GM19324 (cell line): Measurements from ENCODE around the gene CPM.
"Not testable (repeated sequence)": the region's sequence is repeated elsewhere in the genome, so short reads cannot be mapped to it uniquely, and the experiment has no call there.

Source experiments
- ATAC-seq: cut with Tn5 transposase; IDR thresholded peaks from one replicate; pipeline ENCODE4 v1.9.1; 2021; ENCODE audit warnings: mild to moderate bottlenecking, moderate library complexity; ENCODE audit not compliant: unreplicated experiment, low FRiP score

Gene CPM

GRCh38 chr12:68882251-68882964, 50.6 kb downstream of the CPM start:
- no peak for ATAC-seq

GRCh38 chr12:68880660-68881325, 52.2 kb downstream of the CPM start:
- no peak for ATAC-seq

GRCh38 chr12:68878846-68879245, 54.1 kb downstream of the CPM start:
- ATAC-seq = no peak

- no peak for ATAC-seq
These were observed 54.7 kb downstream of the CPM start for GRCh38 chr12:68878283-68878682.

GRCh38 chr12:68877583-68877982, 55.4 kb downstream of the CPM start:
- ATAC-seq = no peak

GRCh38 chr12:68876461-68876860, 56.5 kb downstream of the CPM start:
- no peak for ATAC-seq

- ATAC-seq = no peak
These were observed 59.7 kb downstream of the CPM start for GRCh38 chr12:68873316-68873715.

- no peak for ATAC-seq
These were observed 61.0 kb downstream of the CPM start for GRCh38 chr12:68871921-68872320.

GRCh38 chr12:68871396-68871795, 61.6 kb downstream of the CPM start:
- ATAC-seq = no peak

- no peak for ATAC-seq
These were observed 62.5 kb downstream of the CPM start for GRCh38 chr12:68870443-68870842.

- ATAC-seq = no peak
These were observed 63.0 kb downstream of the CPM start for GRCh38 chr12:68870011-68870410.

GRCh38 chr12:68868043-68868790, 64.8 kb downstream of the CPM start:
- ATAC-seq = no peak

GRCh38 chr12:68867606-68868005, 65.4 kb downstream of the CPM start:
- no peak for ATAC-seq

- no peak for ATAC-seq
These were observed 66.0 kb downstream of the CPM start for GRCh38 chr12:68866950-68867349.

GRCh38 chr12:68865399-68866164, 67.4 kb downstream of the CPM start:
- ATAC-seq = no peak

GRCh38 chr12:68864604-68865003, 68.4 kb downstream of the CPM start:
- no peak for ATAC-seq

- not testable (repeated sequence) for ATAC-seq
These were observed 69.0 kb downstream of the CPM start for GRCh38 chr12:68863886-68864454.

- ATAC-seq = no peak
These were observed 69.7 kb downstream of the CPM start for GRCh38 chr12:68863109-68863770.

GRCh38 chr12:68861890-68862289, 71.1 kb downstream of the CPM start:
- no peak for ATAC-seq

- no peak for ATAC-seq
These were observed 76.5 kb downstream of the CPM start for GRCh38 chr12:68856510-68856909.
